Glomerular visceral epithelial cell (primary cell): ENCODE results near the gene RAB31.

Source experiments
- DNase-seq: peaks from one replicate; pipeline ENCODE4 v3.0.0-alpha.2; 2016; ENCODE audit errors: extremely low spot score

The RAB31 gene

DNA sequence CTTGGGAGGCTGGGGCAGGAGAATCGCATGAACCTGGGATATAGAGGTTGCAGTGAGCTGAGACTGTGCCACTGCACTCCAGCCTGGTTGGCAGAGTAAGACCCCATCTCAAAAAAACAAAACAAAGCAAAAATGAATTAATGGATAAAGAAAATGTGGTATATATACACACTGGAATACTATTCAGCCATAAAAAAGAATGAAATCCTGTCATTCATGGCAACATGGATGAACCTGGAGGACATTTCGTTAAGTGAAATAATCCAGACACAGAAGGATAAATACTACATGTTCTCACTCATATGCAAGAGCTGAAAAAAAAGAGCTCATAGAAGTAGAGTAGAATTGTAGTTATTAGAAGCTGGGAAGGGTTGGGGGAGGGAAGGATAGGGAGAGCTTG lies 80.8 kb downstream of the RAB31 start:
- DNase-seq = no peak

DNA sequence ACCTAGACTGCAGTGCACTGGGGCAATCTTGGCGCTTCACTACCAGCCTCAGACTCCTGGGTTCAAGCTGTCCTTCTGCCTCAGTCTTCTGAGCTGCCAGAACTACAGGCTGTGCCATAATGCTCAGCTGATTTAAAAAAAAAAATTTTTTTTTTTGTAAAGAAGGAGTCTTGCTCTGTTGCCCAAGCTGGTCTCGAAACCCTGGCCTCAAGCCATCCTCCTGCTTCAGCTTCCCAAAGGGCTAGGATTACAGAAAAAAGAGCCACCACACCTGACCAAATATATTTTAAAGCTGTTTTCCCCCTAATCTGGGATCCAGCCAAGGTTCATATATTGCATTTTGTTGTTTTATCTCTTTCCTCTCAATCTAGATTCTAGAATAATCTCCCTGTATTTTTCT lies 82.2 kb downstream of the RAB31 start:
- no peak for DNase-seq

DNA sequence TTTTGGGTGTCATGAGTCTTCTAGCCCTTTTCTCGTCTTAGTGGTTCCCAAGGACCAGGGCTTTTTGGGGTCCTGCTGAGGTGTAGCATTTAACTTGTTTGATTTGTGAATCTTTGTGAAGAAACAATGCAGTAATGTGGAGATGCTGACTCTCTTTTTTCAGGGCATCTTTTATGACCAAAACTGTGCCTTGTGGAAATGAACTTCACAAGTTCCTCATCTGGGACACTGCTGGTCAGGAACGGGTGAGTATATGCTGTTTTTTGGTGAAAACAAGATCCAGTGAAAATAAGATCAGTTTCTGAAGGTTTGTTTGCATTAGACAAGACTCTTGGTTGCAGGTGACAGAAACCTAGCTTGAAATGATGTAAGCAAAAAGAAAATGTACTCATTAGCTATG lies 83.9 kb downstream of the RAB31 start:
- no peak for DNase-seq

DNA sequence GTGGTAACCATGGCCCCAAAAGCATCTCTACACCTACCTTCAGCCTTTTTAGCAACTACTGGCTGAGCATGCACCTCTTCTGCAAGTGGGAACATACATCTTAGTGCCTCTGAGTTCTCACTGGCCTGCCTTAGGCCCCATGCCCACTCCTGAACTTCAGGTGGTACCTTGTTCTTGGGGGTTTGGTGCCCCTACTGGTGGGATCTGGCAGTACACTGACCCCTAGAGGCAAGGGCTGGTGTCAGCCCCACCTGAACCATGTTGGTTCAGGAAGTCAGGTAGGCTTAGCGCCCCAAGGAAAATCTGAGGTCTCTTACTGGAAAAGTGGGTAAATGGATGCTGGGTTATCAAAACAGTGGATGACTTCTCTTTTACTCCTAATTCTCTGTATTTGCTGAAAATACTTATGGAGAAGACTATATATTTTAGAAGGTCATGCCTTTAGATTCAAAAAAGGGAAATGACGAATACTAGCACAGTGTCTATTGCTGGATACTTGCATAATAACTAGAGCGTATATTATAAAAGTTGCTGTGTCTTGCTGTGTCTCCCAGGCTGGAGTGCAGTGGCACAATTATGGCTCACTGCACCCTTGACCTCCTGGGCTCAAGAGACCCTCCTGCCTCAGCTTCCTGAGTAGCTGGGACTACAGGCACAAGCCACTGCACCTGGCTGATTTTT lies 84.6 kb downstream of the RAB31 start:
- no peak for DNase-seq

- no peak for DNase-seq
Measured at GRCh38 chr18:9796011-9796410, 87.9 kb downstream of the RAB31 start.

DNA sequence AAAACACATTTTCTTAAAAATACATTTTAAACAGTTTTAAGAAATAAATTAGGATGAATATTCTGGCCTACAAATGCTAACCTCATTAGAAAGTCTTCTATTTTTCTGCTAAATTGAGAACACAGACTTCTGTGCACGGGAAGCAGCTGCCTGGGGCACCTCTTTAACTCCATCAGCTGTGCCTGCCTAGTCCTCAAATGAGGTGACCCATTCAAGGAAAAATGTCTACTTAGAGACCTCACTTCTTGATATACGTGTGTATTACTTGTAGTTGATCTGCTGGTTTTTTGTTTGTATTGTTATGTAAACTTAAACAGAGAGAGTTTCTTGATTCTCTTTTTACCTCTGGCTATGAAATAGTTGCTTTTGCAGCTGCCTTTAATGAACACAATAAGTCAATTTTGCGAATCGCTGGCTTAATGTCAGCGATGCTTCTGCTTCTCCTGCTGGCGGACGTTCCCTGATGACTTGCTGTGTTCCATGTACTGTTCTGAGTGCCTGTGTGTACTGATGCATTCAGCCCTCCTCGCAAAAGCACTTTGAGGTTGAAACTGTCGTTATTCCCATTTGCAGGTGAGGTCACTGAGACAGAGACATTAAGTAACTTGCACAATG lies 88.9 kb downstream of the RAB31 start:
- peak; percentile 48 for DNase-seq

- DNase-seq = no peak
Measured at GRCh38 chr18:9802175-9803062, 94.3 kb downstream of the RAB31 start.

DNA sequence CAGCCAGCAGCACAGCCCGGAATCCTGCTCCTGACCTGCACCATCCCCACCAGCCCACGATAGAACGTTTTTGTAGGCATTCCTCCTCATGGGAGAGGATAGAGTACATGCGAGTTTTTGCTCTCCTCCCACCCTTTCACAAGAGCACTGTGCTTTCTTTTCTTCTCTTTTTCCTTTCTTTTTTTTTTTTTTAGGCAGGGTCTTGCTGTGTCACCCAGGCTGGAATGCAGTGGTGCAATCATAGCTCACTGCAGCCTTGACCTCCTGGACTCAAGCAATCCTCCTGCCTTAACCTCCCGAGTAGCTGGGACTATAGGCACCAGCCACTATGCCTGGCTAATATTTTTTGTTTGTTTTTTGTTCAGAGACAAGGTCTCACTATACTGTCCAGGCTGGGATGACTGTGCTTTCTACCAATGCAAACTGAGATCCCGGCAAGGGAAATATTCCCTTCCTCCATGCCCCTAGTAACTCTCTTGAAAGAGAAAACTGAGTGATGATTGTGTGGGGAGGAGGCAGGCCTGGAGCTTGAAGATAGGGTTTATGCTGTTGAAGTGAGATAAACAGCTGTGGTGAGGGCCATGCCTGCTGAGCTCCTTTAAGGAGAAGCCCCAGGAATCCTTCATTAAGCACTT lies 95.1 kb downstream of the RAB31 start:
- DNase-seq = no peak

- no peak for DNase-seq
Measured at GRCh38 chr18:9803698-9804516, 95.8 kb downstream of the RAB31 start.

DNA sequence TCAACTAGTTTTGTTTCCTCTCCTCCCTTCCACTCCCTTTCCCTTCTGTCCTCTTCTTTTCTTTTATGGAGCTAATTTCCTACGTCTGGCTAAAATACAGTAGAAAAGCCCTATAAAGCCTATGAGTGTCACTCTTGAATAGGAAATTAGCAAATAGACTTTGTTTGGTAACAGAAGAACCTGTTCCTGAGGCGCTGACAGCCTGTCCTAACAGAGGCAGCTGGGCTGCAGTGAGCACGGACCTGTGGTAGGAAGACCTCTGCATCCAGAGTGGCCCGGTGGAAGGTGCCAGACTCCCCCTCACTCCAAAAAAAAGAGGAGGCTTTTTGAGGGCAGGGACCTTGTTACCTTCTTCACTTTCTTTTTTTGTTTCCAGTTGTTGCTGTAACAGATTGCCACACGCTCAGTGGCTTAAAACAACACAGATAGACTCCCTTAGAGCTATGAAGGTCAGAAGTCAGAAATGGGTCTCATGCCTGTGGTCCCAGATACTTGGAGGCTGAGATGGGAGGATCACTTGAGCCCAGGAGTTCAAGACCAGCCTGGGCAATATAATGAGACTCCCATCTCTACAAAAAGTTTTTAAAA lies 96.5 kb downstream of the RAB31 start:
- no peak for DNase-seq

DNA sequence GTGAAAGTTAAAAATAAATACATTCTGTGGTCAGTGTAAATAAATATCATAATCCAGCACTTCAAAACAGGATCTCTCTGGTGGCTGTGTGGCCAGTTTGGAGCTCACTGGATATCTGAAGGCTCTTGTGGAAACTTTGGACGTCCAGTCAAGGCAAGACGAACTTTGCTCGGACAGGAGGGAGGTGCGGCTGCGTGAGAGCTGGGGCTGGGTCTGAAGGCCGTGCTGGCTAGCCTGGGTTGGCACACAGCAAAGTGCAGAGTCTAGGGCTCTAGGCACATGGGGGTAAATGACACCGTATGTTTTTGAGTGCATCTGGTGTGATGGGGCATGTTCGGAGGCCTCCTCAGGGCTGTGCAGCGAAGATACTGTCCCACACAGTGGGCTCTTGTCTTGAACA lies 98.8 kb downstream of the RAB31 start:
- DNase-seq = no peak

DNA sequence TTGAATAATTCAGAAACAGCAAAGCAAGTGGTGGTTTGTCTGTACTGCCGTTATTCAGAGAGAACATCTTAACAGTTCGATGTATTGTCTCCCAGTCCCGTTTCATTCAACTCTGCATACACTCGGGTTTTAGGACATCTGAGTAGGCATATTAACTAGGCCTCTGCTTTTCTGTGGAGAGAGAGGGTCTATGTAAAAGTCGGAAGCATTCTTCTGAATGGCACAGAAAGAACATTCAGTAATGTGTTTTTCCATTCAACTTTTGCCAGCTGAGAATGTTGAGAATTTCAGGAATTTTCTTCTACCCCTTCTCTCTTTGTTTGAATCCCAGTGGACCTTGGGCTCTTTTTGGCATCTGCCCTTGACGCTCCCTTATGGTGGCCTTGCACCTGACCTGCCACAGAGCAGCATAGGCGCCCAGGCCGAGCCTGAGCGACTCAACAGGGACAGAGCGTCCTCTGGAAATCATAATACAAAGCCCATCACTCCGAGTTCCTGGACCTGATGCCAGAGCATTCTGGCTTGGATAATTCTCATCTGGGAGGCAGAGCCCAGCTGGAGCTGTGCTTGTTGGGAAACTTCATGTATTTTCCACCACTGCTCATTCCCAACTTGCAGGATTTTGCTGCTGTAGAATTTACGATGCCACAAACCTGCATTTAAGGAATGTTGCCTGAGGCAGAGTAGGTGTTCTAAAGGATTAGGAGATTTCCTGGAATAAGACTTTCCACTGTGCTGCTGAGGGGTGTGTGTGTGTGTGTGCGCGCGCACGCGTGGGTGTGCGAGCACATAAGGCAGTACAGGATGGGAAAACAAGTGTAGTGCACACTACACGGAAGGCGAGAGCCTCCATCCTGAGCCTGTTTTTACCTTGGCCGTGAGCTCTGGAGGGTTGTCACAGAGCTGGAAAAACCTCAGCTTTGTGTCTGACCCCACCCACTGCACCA lies 100.5 kb downstream of the RAB31 start:
- DNase-seq = no peak

DNA sequence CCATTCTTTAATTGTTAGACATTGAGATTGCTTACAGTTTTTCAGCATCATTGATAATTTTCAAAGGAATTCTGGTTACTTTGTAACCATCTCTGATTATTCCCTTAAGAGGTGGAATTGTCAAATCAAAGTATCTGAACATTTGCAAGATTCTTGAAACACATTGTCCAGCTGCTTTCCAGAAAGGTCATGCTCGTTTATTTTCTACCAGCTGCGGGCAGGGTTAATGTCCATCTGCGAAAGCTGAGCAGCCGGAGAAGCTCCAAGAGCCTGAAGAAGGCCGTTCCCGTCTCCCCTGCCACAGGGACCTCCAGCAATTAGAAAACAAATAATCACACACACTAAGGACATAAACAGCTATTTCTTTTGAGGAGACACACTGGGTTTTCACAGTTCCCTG lies 101.6 kb downstream of the RAB31 start:
- DNase-seq = no peak

DNA sequence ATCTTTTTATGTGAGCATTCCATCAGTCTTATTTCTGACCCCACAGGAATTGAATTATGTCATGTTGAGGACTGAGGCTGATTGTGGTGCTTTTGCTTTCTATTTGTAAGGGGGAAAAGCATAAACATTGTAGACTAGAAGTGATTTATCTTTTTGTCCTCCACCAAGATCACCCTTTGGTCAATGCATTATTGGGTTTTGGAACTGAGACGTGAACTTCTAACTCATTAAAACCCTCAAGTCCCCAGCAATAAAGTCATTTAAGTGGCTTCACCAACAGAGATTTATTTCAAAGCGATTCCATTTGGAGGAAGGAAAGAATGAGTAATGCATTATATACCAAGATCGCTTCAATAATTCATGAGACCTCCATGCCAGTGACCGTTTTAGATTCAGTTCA lies 102.2 kb downstream of the RAB31 start:
- no peak for DNase-seq

DNA sequence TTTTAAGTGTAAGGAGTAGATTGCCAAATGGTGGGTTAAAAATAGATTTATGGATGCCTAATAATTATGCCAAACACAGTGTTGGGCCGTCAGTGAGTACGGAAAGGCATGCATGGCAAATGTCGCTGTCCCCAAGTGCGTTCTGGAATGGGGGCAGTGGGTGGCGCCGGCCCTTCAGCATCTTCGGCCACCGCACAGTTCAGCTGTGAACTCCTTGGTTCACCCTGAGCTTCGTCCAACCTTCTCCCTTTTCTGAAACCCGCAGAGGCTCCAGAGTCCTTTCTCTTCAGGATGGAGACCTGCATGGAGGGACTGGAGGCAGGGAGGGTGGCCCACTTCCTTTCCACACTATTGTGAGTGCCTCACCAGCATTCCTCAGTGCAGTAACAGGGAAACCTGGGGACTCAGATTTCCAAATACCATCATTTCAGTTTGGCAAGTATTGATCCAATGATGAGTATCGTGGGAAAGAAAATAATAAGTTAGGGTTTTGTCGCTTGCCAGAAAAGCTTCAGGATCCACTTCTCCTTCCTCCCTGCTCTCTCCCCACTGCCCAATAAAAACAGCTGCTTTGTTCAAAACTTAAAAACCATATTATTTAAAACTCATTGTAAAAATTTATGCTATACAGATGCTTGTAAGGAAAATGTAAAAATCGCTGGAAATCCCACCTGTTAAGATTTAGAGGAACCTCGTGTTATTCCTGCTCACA lies 103.0 kb downstream of the RAB31 start:
- no peak for DNase-seq

- DNase-seq = no peak
Measured at GRCh38 chr18:9811978-9812377, 103.9 kb downstream of the RAB31 start.

DNA sequence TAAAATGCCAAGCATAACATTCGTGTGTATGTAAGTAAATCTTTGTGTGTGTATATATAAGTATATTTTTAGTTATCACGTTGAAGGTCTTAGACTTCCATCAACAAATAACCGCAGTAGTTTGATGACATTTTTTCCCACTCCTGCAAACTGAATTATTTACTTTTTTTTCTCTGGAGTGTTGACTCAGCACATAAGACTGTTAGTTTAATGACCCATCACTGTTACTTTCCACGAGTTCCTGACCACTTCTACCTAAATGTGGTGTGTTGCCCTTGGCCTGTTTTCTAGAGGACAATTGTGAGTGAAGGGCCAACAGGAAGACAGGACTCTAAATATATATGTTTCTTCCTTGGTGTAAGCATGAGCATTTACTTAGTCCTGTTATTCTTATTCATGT lies 106.3 kb downstream of the RAB31 start:
- DNase-seq = peak; percentile 59

- no peak for DNase-seq
Measured at GRCh38 chr18:9817286-9817685, 109.2 kb downstream of the RAB31 start.

- no peak for DNase-seq
Measured at GRCh38 chr18:9817725-9818422, 109.8 kb downstream of the RAB31 start.
